K562 (cell line): ENCODE data around the gene EIF4EBP2. TPM values are rescaled to one million over a fixed set of nuclear protein-coding genes. Genes with fewer than 3 reads are reported as not detected.
A peak's percentile ranks its signal among the peaks of the same experiment; 100 is the strongest.

ENCODE experiments used
- ARNT ChIP-seq, 2 experiments: fragments of 450-650 bp; IDR thresholded peaks; 2 replicates each; pipeline ENCODE4 v1.6.1; 2016; ENCODE audit warnings: mild to moderate bottlenecking in 1 of 2
- CCAR2 ChIP-seq: fragments of 200-400 bp; formaldehyde crosslinking; IDR thresholded peaks from 2 replicates; pipeline ENCODE4 v1.6.1; 2017; ENCODE audit warnings: mild to moderate bottlenecking, low read depth, low read length
- EGR1 ChIP-seq: fragments of 450-650 bp; conservative IDR thresholded peaks from 2 replicates; pipeline ENCODE4 v1.6.1; 2017; ENCODE audit warnings: mild to moderate bottlenecking
- HEY1 ChIP-seq: fragments of 250-450 bp; sonication (Bioruptor Pico); IDR thresholded peaks from 2 replicates; pipeline ENCODE4 v1.5.0; 2020; ENCODE audit warnings: mild to moderate bottlenecking, moderate library complexity, borderline replicate concordance
- KDM5B ChIP-seq: fragments of 200-600 bp; sonication (generic); IDR thresholded peaks from 2 replicates; pipeline ENCODE4 v1.6.1; 2012; ENCODE audit warnings: low read depth, mild to moderate bottlenecking, moderate library complexity, low read length, control low read depth, inconsistent platforms; ENCODE audit not compliant: insufficient replicate concordance
- MAFF ChIP-seq: IDR thresholded peaks from 2 replicates; pipeline ENCODE4 v1.6.1; 2012; ENCODE audit warnings: low read length, improper control_type of control experiment
- MAZ ChIP-seq, 2 experiments: fragments of 450-650 bp in 1 of 2; sonication (generic) in 1 of 2; formaldehyde crosslinking; IDR thresholded peaks in 1 of 2; conservative IDR thresholded peaks in 1 of 2; 2 replicates each; pipeline versions ENCODE4 v1.4.0 to v1.5.0; 2020; ENCODE audit warnings: mild to moderate bottlenecking in 1 of 2, missing genetic modification reagents in 1 of 2
- NCOA4 ChIP-seq: fragments of 450-650 bp; IDR thresholded peaks from 2 replicates; pipeline ENCODE4 v1.6.1; 2018; ENCODE audit warnings: mild to moderate bottlenecking; ENCODE audit not compliant: partially characterized antibody
- NFE2 ChIP-seq: IDR thresholded peaks from 2 replicates; pipeline ENCODE4 v1.6.1; 2014; ENCODE audit warnings: antibody characterized with exemption, low read depth
- PRMT5 ChIP-seq: sonication (generic); formaldehyde crosslinking; IDR thresholded peaks from 2 replicates; pipeline ENCODE4 v1.5.0; 2020; ENCODE audit warnings: missing genetic modification reagents
- RBM14 ChIP-seq: fragments of 200-400 bp; formaldehyde crosslinking; IDR thresholded peaks from 2 replicates; pipeline ENCODE4 v1.6.1; 2018; ENCODE audit warnings: low read depth, mild to moderate bottlenecking, low read length, moderate library complexity, borderline replicate concordance; ENCODE audit not compliant: insufficient read depth
- RBM25 ChIP-seq: fragments of 200-400 bp; formaldehyde crosslinking; IDR thresholded peaks from 2 replicates; pipeline ENCODE4 v1.6.1; 2018; ENCODE audit warnings: low read length, low read depth, moderate library complexity; ENCODE audit not compliant: severe bottlenecking
- SNRNP70 ChIP-seq: fragments of 200-400 bp; formaldehyde crosslinking; optimal IDR thresholded peaks from 2 replicates; pipeline ENCODE3; 2017; ENCODE audit warnings: low read depth, low read length
- SPI1 ChIP-seq: IDR thresholded peaks from 2 replicates; pipeline ENCODE4 v1.6.1; 2011; ENCODE audit warnings: low read depth, low read length, control low read depth, borderline replicate concordance
- ZFX ChIP-seq: sonication (generic); formaldehyde crosslinking; IDR thresholded peaks from 2 replicates; pipeline ENCODE4 v1.8.0; 2022; ENCODE audit warnings: mild to moderate bottlenecking, missing genetic modification reagents, moderate library complexity
- polyA plus RNA-seq, 8 experiments: library from polyadenylated mRNA; depleted of rRNA in 4 of 8; stranded (reverse) in 5 of 8; unstranded in 3 of 8; fragments of >200 nt; fragmentation: Nextera tagmentation in 2 of 8; fragmentation: Illumina TruSeq in 1 of 8; extraction: Ambion mirVana in 2 of 8; extraction: Trizol in 1 of 8; gene quantifications; 2 replicates each; pipeline versions ENCODE4 v1.2.1 to v1.2.3, GENCODE V29; 2011 to 2014; ENCODE audit warnings: inconsistent platforms in 1 of 8, missing spikeins in 1 of 8
- total RNA-seq, 7 experiments: library from RNA; depleted of rRNA in 6 of 7; stranded (reverse); fragments of >200 nt in 6 of 7; fragmentation: Illumina TruSeq in 2 of 7; extraction: Trizol in 2 of 7; gene quantifications; 2 replicates each; pipeline versions ENCODE4 v1.2.1 to v1.2.3, GENCODE V29; 2011 to 2021; ENCODE audit warnings: low replicate concordance in 1 of 7
- TF ChIP-seq, protein P1 (sequence below): fragments of 450-650 bp; IDR thresholded peaks from 2 replicates; pipeline ENCODE4 v1.6.1; 2016
- TF ChIP-seq, protein P2 (sequence below): fragments of 250-450 bp; sonication (Bioruptor Pico); IDR thresholded peaks from 2 replicates; pipeline ENCODE4 v1.9.0; 2021; ENCODE audit warnings: mild to moderate bottlenecking
- TF ChIP-seq, protein P3 (sequence below): IDR thresholded peaks from 2 replicates; pipeline ENCODE4 v1.6.1; 2011; ENCODE audit not compliant: insufficient read length; ENCODE audit errors: extremely low read depth
- TF ChIP-seq, protein P4 (sequence below), 2 experiments: fragments of 150-350 bp in 1 of 2; IDR thresholded peaks; 2 replicates each; pipeline ENCODE4 v1.6.1; 2012 to 2016; ENCODE audit warnings: low read depth in 2 of 2, low read length in 2 of 2, mild to moderate bottlenecking in 1 of 2, moderate library complexity in 1 of 2
- TF ChIP-seq, protein P5 (sequence below), 3 experiments: IDR thresholded peaks in 2 of 3; conservative IDR thresholded peaks in 1 of 3; 2 replicates each; pipeline ENCODE4 v1.5.1; 2011 to 2012; ENCODE audit warnings: low read length in 3 of 3, mild to moderate bottlenecking in 3 of 3, control low read depth in 2 of 3, improper control_type of control experiment in 1 of 3, inconsistent platforms in 1 of 3, low read depth in 1 of 3, mixed read lengths in 1 of 3, moderate library complexity in 1 of 3; ENCODE audit not compliant: insufficient read depth in 2 of 3

Gene EIF4EBP2
- total and polyA plus RNA-seq, 9 of the 15 experiments (the other 6 are each of a cell fraction or from before 2014, with no cell fraction given), result 16.1 to 67.5 (median 38.3) TPM

DNA sequence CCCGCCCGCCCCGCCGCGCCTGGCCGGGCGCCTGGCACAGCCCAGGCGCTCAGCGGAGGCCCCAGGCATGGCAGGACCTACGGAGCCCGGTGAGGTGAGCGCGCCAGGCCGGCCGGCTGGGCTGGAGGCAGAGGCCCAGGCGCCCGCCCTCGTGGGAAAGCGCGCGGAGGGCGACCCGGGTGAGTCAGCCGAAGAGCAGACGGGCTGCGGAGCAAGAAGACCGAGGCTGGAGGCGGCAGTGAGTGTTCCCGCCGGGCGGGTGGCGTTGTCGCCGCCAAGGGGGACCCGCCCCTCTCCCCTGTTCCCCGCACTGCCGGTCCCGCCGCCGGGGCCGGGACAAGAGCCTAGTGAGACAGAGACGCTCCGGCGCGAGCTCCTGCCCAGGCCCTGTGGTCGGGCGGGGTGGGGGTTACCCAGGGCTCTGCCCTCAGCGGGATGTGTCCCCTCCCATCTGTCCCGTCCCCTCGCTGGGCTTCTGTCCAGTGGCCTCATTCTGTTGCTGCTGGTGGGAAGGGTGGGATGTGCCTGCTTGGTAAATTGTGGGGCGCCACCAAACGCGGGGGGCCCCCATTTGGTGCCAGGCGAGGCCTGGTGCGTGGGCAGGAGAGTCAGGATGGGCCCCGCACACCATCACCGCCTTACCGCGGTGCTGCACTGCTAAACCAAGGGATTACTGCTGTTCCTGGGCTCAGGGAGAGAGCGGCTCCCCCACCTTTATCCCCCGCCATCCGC is 54.5 kb downstream of the EIF4EBP2 start (continued):
- TF ChIP-seq RBM14 (0 out of 2 replicates have a peak, but pooled peaks have one; percentile 54), NCOA4 (no peak), SNRNP70 (no peak), EGR1 (peak; percentile 37; the same call in 1 of the 2 replicates), MAZ (CRISPR knock-in tag; conservative IDR thresholded peaks at IDR 0.05 in 1 of 2, IDR thresholded peaks at IDR 0.05 in 1 of 2) (no peak), MAFF (no peak), HEY1 (CRISPR knock-in tag) (no peak), ARNT (IDR thresholded peaks at IDR 0.05) (no peak), KDM5B (peak; percentile 27), ZFX (CRISPR knock-in tag) (0 out of 2 replicates have a peak, but pooled peaks have one; percentile 31), RBM25 (no peak), SPI1 (no peak), CCAR2 (no peak), NFE2 (0 out of 2 replicates have a peak, but pooled peaks have one; percentile 8), PRMT5 (CRISPR knock-in tag) (no peak)
- TF ChIP-seq, protein P1, sequence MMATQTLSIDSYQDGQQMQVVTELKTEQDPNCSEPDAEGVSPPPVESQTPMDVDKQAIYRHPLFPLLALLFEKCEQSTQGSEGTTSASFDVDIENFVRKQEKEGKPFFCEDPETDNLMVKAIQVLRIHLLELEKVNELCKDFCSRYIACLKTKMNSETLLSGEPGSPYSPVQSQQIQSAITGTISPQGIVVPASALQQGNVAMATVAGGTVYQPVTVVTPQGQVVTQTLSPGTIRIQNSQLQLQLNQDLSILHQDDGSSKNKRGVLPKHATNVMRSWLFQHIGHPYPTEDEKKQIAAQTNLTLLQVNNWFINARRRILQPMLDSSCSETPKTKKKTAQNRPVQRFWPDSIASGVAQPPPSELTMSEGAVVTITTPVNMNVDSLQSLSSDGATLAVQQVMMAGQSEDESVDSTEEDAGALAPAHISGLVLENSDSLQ, result no peak
- TF ChIP-seq, protein P2, sequence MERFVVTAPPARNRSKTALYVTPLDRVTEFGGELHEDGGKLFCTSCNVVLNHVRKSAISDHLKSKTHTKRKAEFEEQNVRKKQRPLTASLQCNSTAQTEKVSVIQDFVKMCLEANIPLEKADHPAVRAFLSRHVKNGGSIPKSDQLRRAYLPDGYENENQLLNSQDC (CRISPR knock-in tag), result no peak
- TF ChIP-seq, protein P3, sequence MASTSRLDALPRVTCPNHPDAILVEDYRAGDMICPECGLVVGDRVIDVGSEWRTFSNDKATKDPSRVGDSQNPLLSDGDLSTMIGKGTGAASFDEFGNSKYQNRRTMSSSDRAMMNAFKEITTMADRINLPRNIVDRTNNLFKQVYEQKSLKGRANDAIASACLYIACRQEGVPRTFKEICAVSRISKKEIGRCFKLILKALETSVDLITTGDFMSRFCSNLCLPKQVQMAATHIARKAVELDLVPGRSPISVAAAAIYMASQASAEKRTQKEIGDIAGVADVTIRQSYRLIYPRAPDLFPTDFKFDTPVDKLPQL, result no peak
- TF ChIP-seq, protein P4, sequence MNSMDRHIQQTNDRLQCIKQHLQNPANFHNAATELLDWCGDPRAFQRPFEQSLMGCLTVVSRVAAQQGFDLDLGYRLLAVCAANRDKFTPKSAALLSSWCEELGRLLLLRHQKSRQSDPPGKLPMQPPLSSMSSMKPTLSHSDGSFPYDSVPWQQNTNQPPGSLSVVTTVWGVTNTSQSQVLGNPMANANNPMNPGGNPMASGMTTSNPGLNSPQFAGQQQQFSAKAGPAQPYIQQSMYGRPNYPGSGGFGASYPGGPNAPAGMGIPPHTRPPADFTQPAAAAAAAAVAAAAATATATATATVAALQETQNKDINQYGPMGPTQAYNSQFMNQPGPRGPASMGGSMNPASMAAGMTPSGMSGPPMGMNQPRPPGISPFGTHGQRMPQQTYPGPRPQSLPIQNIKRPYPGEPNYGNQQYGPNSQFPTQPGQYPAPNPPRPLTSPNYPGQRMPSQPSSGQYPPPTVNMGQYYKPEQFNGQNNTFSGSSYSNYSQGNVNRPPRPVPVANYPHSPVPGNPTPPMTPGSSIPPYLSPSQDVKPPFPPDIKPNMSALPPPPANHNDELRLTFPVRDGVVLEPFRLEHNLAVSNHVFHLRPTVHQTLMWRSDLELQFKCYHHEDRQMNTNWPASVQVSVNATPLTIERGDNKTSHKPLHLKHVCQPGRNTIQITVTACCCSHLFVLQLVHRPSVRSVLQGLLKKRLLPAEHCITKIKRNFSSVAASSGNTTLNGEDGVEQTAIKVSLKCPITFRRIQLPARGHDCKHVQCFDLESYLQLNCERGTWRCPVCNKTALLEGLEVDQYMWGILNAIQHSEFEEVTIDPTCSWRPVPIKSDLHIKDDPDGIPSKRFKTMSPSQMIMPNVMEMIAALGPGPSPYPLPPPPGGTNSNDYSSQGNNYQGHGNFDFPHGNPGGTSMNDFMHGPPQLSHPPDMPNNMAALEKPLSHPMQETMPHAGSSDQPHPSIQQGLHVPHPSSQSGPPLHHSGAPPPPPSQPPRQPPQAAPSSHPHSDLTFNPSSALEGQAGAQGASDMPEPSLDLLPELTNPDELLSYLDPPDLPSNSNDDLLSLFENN (IDR thresholded peaks at IDR 0.05; ENCODE audit: low read depth in 2 of 2, low read length in 2 of 2), result no peak
- TF ChIP-seq, protein P5, sequence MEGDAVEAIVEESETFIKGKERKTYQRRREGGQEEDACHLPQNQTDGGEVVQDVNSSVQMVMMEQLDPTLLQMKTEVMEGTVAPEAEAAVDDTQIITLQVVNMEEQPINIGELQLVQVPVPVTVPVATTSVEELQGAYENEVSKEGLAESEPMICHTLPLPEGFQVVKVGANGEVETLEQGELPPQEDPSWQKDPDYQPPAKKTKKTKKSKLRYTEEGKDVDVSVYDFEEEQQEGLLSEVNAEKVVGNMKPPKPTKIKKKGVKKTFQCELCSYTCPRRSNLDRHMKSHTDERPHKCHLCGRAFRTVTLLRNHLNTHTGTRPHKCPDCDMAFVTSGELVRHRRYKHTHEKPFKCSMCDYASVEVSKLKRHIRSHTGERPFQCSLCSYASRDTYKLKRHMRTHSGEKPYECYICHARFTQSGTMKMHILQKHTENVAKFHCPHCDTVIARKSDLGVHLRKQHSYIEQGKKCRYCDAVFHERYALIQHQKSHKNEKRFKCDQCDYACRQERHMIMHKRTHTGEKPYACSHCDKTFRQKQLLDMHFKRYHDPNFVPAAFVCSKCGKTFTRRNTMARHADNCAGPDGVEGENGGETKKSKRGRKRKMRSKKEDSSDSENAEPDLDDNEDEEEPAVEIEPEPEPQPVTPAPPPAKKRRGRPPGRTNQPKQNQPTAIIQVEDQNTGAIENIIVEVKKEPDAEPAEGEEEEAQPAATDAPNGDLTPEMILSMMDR (IDR thresholded peaks at IDR 0.05 in 2 of 3, conservative IDR thresholded peaks at IDR 0.05 in 1 of 3; ENCODE audit: insufficient read depth in 2 of 3, low read depth in 1 of 3, low read length in 3 of 3), result no peak
